GM23338 (cell line): ENCODE results near the gene PSKH1. TPM values are rescaled to one million over a fixed set of nuclear protein-coding genes. Genes with fewer than 3 reads are reported as not detected.

Source experiments
- ATAC-seq: fragments of 200-7000 bp; cut with Tn5 transposase; 3 replicates; pipeline ENCODE4 v1.9.1; 2020
- DNase-seq: peaks from one replicate; pipeline ENCODE4 v3.0.0-alpha.2; 2015; ENCODE audit warnings: low spot score
- H2AFZ ChIP-seq: fragments of 200-600 bp; sonication (generic); 2 replicates; pipeline ENCODE4 v1.8.0; 2016; ENCODE audit warnings: antibody characterized with exemption, mild to moderate bottlenecking, moderate library complexity
- H3F3A ChIP-seq: fragments of 200-600 bp; sonication (generic); replicated peaks from 2 replicates; pipeline ENCODE4 v1.8.0; 2017; ENCODE audit warnings: antibody characterized with exemption, mixed run types, low read depth
- H3K27ac ChIP-seq: fragments of 200-600 bp; sonication (generic); 2 replicates; pipeline ENCODE4 v1.6.1; 2016; ENCODE audit warnings: low read depth
- H3K27me3 ChIP-seq: fragments of 200-600 bp; sonication (generic); 2 replicates; pipeline ENCODE4 v1.8.0; 2016; ENCODE audit warnings: mild to moderate bottlenecking, mixed run types, moderate library complexity; ENCODE audit not compliant: insufficient read depth
- H3K36me3 ChIP-seq: fragments of 200-600 bp; sonication (generic); 2 replicates; pipeline ENCODE4 v1.8.0; 2016; ENCODE audit warnings: mild to moderate bottlenecking; ENCODE audit not compliant: insufficient read depth
- H3K4me1 ChIP-seq: fragments of 200-600 bp; sonication (generic); 2 replicates; pipeline ENCODE4 v1.8.0; 2016; ENCODE audit warnings: mild to moderate bottlenecking, moderate library complexity; ENCODE audit not compliant: insufficient read depth
- H3K4me2 ChIP-seq: fragments of 200-600 bp; sonication (generic); 2 replicates; pipeline ENCODE4 v1.7.1; 2017; ENCODE audit warnings: mixed run types
- H3K4me3 ChIP-seq: fragments of 200-600 bp; sonication (generic); 2 replicates; pipeline ENCODE4 v1.6.1; 2016; ENCODE audit warnings: mixed run types
- H3K79me2 ChIP-seq: fragments of 200-600 bp; sonication (generic); replicated peaks from 2 replicates; pipeline ENCODE4 v1.8.0; 2017; ENCODE audit warnings: mild to moderate bottlenecking; ENCODE audit not compliant: insufficient read depth
- H3K9me2 ChIP-seq: fragments of 200-600 bp; sonication (generic); 2 replicates; pipeline ENCODE4 v1.8.0; 2017; ENCODE audit not compliant: insufficient read depth
- H4K20me1 ChIP-seq: fragments of 200-600 bp; sonication (generic); replicated peaks from 2 replicates; pipeline ENCODE4 v1.8.0; 2017; ENCODE audit warnings: mild to moderate bottlenecking; ENCODE audit not compliant: insufficient read depth
- H3K27ac Mint-ChIP-seq: 2 replicates; pipeline ENCODE4 v1.8.0; 2020; ENCODE audit warnings: inconsistent platforms, mild to moderate bottlenecking, moderate library complexity, mixed read lengths
- H3K27me3 Mint-ChIP-seq: 3 replicates; pipeline ENCODE4 v1.8.0; 2022; ENCODE audit warnings: low read depth, mild to moderate bottlenecking, moderate library complexity, mixed read lengths, inconsistent platforms; ENCODE audit not compliant: insufficient read depth, poor library complexity
- H3K36me3 Mint-ChIP-seq: 3 replicates; pipeline ENCODE4 v1.8.0; 2021; ENCODE audit warnings: low read depth, mild to moderate bottlenecking, inconsistent platforms, moderate library complexity, mixed read lengths
- H3K4me1 Mint-ChIP-seq: 3 replicates; pipeline ENCODE4 v1.8.0; 2020; ENCODE audit warnings: mild to moderate bottlenecking, inconsistent platforms, mixed read lengths
- H3K4me3 Mint-ChIP-seq: 3 replicates; pipeline ENCODE4 v1.8.0; 2021; ENCODE audit warnings: moderate library complexity, mild to moderate bottlenecking, inconsistent platforms, mixed read lengths
- H3K9me3 Mint-ChIP-seq: 3 replicates; pipeline ENCODE4 v1.8.0; 2020; ENCODE audit warnings: moderate library complexity, mild to moderate bottlenecking, inconsistent platforms, mixed read lengths
- CTCF ChIP-seq, 2 experiments: fragments of 200-600 bp in 1 of 2; sonication (generic) in 1 of 2; conservative IDR thresholded peaks; 2 replicates each; pipeline versions ENCODE4 v1.5.1 to v1.6.1; 2016 to 2017; ENCODE audit warnings: antibody characterized with exemption in 2 of 2, low read depth in 2 of 2, mild to moderate bottlenecking in 2 of 2, moderate library complexity in 1 of 2
- ETS1 ChIP-seq: IDR thresholded peaks from 2 replicates; pipeline ENCODE4 v1.6.1; 2016; ENCODE audit warnings: antibody characterized with exemption
- POLR2AphosphoS5 ChIP-seq: IDR thresholded peaks from 2 replicates; pipeline ENCODE4 v1.6.1; 2016; ENCODE audit warnings: antibody characterized with exemption, low read depth
- ZNF462 ChIP-seq: fragments of 250-450 bp; sonication (Bioruptor Pico); IDR thresholded peaks from 2 replicates; pipeline ENCODE4 v1.5.0; 2020; ENCODE audit warnings: mild to moderate bottlenecking, moderate library complexity
- polyA plus RNA-seq: library from polyadenylated mRNA; unstranded; fragments of >200 nt; fragmentation: Nextera tagmentation; extraction: Ambion mirVana; gene quantifications from 2 replicates; pipeline ENCODE4 v1.2.1, GENCODE V29; 2016
- total RNA-seq: library from RNA; depleted of rRNA; stranded (reverse); fragments of >200 nt; shearing (Covaris generic); gene quantifications from 2 replicates; pipeline ENCODE4 v1.2.3, GENCODE V29; 2014

PSKH1 gene
- total and polyA plus RNA-seq, 2 experiments from 2014 or later: 14.3 to 23.9 TPM

- H4K20me1 ChIP-seq: peaks cover 3% of the 10 kb centered on the region
- Mint-ChIP-seq H3K27me3 (peaks cover 33% of the 10 kb centered on the region), H3K27ac (no peak within 1 kb of the TSS)
Measured at GRCh38 chr16:67931712-67932461, 38.8 kb downstream of the PSKH1 start, which contains the start of gene CTRL. Gene CTRL (minus strand): TSS chr16:67931862. CDS start chr16:67931852, 10 bp downstream.

GRCh38 chr16:67932462-67932840 lies 39.4 kb downstream of the PSKH1 start:
- Histone ChIP-seq H3K4me3 (no peak overlapping the region), H3K27me3 (no peaks in the 10 kb centered on the region), H3K36me3 (no peaks in the 10 kb centered on the region), H3K9me2 (no peaks in the 10 kb centered on the region), H3F3A (peaks cover 7% of the 10 kb centered on the region; the same call in 1 of the 2 replicates), H3K4me2 (no peak overlapping the region), H3K79me2 (peaks cover 5% of the 10 kb centered on the region; the same call in 1 of the 2 replicates), H3K27ac (no peak overlapping the region), H2AFZ (no peak overlapping the region), H3K4me1 (peaks cover 10% of the 10 kb centered on the region; the same call in 1 of the 2 replicates), H4K20me1 (peaks cover 3% of the 10 kb centered on the region)
- Mint-ChIP-seq H3K4me1 (peaks cover 21% of the 10 kb centered on the region), H3K27me3 (peaks cover 37% of the 10 kb centered on the region), H3K36me3 (peaks cover 20% of the 10 kb centered on the region; the same call in 2 of the 3 replicates), H3K4me3 (no peak overlapping the region), H3K9me3 (0 out of 3 replicates have a peak, but pooled peaks cover 3% of the 10 kb centered on the region), H3K27ac (no peak overlapping the region)
- no peak for ATAC-seq
- no peak for DNase-seq
- TF ChIP-seq ZNF462 (CRISPR knock-in tag) (no peak), POLR2AphosphoS5 (no peak)

More at GRCh38 chr16:67931712-67932461, 38.8 kb downstream of the PSKH1 start, which contains the start of gene CTRL:
- Histone ChIP-seq H3K4me3 (no peak within 1 kb of the TSS), H3K27ac (no peak within 1 kb of the TSS), H3K79me2 (0 out of 2 replicates have a peak, but pooled peaks cover 5% of the 10 kb centered on the region), H3K9me2 (no peaks in the 10 kb centered on the region), H3K27me3 (no peaks in the 10 kb centered on the region), H2AFZ (no peak within 1 kb of the TSS), H3K36me3 (no peaks in the 10 kb centered on the region), H3K4me1 (peaks cover 10% of the 10 kb centered on the region; the same call in 1 of the 2 replicates), H3F3A (peaks cover 7% of the 10 kb centered on the region; the same call in 1 of the 2 replicates), H3K4me2 (no peak within 1 kb of the TSS)
- no peak for ATAC-seq
- TF ChIP-seq ETS1: no peak
- peak; percentile 25 to 27; a peak in 3 of 4 replicates for TF ChIP-seq CTCF (conservative IDR thresholded peaks at IDR 0.05; ENCODE audit: low read depth in 2 of 2)
- Mint-ChIP-seq H3K9me3 (0 out of 3 replicates have a peak, but pooled peaks cover 2% of the 10 kb centered on the region), H3K4me3 (no peak within 1 kb of the TSS), H3K4me1 (peaks cover 15% of the 10 kb centered on the region), H3K36me3 (peaks cover 15% of the 10 kb centered on the region; the same call in 2 of the 3 replicates)
- DNase-seq: peak; percentile 65
